Activated CD4-positive, alpha-beta T cell treated with anti-CD3 and anti-CD28 coated beads, Interleukin-2, Interleukin-4, amounts not matched to agents 100 ng/mL and 50 ng/mL, durations not matched to agents 16 hours and 8 hours (primary cell): Measurements from ENCODE around the gene CADM4.
A peak's percentile ranks its signal among the peaks of the same experiment; 100 is the strongest.
"Not testable (repeated sequence)": the region's sequence is repeated elsewhere in the genome, so short reads cannot be mapped to it uniquely, and the experiment has no call there.

Experiments
- DNase-seq: peaks from one replicate; pipeline ENCODE4 v3.0.0-alpha.2; 2020; ENCODE audit warnings: low spot score

Gene CADM4, protein sequence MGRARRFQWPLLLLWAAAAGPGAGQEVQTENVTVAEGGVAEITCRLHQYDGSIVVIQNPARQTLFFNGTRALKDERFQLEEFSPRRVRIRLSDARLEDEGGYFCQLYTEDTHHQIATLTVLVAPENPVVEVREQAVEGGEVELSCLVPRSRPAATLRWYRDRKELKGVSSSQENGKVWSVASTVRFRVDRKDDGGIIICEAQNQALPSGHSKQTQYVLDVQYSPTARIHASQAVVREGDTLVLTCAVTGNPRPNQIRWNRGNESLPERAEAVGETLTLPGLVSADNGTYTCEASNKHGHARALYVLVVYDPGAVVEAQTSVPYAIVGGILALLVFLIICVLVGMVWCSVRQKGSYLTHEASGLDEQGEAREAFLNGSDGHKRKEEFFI

GRCh38 chr19:43639519-43640423, at the start of gene CADM4:
Gene CADM4, minus strand, starts transcription at chr19:43639850. Its CDS starts 60 bp downstream, at chr19:43639790.
- no peak for DNase-seq

GRCh38 chr19:43688059-43688701, 48.5 kb upstream of the CADM4 start:
- no peak for DNase-seq

- no peak for DNase-seq
Observed at GRCh38 chr19:43687660-43687997, 48.0 kb upstream of the CADM4 start.

DNA sequence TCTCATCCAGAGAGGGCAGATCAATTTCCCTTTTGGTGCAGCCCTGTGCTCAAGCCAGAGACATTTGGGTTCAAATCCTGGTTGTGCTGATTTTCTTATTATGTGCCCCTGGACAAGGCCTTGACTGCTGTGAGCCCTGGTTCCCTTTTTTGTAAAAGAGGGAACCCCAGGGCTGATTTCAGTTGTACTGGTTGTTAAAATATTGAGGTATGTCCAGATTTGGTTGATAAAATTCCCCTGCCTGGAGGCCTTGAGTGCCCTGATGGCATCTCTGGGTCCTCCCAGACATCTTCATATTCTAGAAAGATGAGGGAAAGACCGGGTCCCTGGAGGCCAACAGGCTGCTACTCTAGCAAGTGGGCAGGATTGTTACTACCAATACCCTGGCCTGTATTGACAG, 44.7 kb upstream of the CADM4 start:
- DNase-seq, result no peak

DNA sequence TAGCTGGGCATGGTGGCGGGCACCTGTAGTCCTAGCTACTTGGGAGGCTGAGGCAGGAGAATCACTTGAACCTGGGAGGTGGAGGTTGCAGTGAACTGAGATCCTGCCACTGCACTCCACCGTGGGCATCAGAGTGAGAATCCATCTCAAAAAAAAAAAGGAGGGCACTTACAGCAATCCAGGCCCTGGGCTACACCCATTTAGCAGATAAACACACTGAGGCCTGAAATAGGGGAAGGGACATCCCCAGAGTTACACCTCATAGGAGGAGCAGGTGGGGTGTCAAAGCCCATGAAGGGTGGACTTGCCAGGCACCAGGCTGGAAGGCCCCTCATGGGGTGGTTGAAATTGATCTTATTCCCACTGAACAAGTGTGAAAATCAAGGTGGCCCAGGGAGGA, 44.3 kb upstream of the CADM4 start:
- no peak for DNase-seq

DNA sequence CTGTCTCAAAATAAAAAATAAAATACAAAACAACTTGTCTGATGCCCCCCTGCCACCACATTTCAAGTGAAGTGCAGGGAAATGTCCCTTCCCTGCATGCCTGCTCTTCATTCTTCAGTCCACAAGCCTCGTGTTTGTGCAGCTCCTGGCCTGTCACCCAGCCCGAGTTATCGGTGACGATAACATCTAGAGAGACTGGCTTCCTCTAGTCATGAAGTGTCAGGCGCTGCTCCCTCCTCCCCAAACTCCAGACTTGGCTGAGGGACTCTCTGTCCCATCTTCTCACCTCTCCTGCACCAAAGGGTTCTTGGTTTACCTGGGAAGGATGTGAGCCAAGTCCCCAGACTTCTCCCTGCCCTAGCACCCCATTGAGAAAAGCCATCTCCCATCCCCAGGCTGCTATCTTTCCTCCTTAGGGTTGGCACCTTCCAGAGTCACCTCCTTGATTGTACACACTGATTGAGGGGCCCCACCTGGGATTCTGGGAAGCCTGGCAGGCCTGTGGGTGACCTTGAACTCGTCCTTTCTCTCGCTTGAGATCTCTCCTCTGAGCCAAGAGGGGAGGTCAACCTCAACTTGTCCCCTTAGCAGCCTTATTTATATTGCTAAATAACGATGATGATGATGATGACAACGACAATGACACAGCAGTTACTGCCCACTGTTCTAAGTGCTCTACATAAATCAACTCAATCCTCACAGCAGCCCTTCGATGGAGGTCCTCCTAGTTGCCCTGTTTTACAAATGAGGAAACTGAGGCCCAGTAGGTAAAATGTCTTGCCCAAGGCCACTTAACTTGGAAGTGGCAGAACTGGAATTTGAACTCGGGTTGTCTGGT, 43.4 kb upstream of the CADM4 start:
- no peak for DNase-seq

- not testable (repeated sequence) for DNase-seq
Observed at GRCh38 chr19:43682269-43682668, 42.6 kb upstream of the CADM4 start.

DNA sequence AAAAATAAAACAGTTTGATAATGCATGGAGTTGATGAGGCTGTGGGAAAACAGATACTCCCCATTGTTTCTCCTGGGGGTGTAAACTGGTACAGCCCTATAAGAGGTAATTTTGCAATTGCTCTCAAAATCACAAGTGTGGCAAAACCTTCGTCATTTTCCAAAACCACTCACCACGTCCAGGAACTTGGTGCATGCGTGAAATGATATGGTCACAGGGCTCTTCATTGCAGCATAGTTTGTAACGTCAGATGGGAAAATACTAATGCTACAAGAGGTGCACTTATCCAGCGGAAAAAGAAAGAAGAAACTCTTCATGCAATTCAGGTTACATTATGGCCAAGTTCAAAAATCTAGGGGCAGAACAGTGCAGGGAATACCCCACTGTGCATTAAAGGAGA, 42.2 kb upstream of the CADM4 start:
- no peak for DNase-seq

- no peak for DNase-seq
Observed at GRCh38 chr19:43678512-43679261, 39.0 kb upstream of the CADM4 start.

- DNase-seq, result no peak
Observed at GRCh38 chr19:43675906-43676305, 36.3 kb upstream of the CADM4 start.

- no peak for DNase-seq
Observed at GRCh38 chr19:43675269-43675879, 35.7 kb upstream of the CADM4 start.

DNA sequence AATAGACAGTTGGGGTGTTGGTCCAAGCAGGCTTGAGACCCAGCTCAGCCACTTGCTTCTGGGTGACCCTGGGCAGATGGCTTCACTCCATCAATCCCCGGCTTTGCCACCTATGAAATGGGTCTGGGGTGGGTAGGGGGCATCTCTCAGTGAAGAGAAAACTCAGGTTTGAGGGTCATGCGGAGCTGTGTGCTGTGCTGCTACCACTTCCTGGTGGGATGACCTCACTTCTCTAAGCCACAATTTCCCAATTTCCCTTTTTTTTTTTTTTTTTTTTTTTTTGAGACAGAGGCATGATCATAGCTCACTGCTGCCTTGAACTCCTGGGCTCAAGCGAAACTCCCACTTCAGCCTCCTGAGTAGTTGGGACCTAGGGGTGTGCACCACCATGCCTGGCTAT, 34.9 kb upstream of the CADM4 start:
- no peak for DNase-seq

- DNase-seq, result no peak
Observed at GRCh38 chr19:43674183-43674582, 34.5 kb upstream of the CADM4 start.

DNA sequence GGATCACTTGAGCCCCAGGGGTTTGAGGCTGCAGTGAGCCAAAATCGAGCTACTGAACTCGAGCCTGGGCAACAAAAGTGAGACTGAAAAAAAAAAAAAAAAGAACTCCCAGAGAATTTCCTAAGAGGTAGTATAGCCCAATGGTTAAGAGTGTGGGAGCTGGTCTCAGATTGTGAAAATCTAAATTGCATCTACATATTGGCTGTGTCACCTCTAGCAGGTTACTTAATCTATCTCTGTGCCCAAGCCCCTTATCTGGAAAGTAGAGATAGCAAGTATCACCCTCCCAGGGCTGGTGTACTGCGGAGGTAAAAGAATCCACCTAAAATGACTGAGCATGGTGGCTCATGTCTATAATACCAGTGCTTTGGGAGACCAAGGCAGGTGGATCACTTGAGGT, 34.0 kb upstream of the CADM4 start:
- no peak for DNase-seq

DNA sequence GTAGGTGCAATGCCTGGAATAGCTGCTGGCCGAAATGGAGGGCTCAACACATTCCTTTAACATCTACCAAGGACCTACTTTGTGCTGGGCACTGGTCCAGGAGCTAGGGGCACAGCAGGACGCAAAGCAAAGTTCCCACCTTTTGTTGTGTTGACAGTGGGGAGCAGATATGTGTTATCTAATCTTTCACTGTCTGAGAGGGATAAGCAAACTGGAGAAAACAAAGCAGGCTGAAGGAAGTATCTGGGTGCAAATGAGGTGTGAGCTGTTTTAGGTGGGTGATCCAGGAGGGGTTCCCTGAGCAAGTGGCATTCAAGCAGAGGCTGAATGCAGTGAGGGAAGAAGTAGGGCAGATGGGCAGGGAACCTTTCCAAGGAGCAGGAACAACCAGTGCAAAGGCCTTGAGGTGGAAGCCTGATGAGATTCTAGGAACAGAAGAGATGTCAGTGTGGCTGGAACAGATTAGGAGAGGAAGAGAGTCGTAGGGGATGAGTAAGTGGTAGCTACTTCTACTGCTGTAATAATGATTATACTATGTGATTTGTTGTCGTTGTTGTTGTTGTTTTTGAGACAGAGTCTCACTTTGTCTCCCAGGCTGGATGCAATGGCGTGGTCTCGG, 32.5 kb upstream of the CADM4 start:
- no peak for DNase-seq

DNA sequence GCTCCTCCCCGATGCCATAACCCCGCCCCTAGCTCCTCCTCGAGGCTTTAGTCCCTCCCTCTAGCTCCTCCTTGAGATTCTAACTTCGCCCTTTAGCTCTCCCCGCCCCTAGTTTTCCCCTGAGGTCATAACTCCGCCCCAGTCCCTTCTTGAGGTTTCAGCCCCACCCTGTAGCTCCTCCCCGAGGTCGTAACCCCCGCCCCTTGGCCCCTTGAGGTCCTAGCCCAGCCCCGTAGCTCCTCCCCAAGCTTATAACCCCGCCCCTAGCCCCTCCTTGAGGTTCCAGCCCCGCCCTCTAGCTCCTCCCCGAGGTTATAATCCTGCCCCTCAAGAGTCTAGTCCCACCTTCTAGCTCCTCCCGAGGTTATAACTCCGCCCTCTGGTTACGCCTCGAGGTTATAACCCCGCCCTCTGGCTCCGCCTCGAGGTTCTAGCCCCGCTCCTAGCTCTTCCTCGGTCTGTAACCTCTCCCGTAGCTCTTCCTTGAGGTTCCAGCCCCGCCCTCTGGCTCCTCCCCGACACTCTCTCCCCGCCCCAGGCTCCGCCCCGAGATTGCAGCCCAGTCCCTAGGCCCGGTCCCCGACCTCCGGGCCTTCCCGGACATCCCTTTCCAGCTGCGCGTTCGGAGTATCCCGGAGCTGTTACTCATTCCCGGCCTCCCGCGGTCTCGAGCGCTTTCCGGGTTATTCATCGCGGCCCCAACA, 28.9 kb upstream of the CADM4 start:
- DNase-seq, result peak; percentile 98

GRCh38 chr19:43667876-43668405, 28.3 kb upstream of the CADM4 start:
- no peak for DNase-seq

DNA sequence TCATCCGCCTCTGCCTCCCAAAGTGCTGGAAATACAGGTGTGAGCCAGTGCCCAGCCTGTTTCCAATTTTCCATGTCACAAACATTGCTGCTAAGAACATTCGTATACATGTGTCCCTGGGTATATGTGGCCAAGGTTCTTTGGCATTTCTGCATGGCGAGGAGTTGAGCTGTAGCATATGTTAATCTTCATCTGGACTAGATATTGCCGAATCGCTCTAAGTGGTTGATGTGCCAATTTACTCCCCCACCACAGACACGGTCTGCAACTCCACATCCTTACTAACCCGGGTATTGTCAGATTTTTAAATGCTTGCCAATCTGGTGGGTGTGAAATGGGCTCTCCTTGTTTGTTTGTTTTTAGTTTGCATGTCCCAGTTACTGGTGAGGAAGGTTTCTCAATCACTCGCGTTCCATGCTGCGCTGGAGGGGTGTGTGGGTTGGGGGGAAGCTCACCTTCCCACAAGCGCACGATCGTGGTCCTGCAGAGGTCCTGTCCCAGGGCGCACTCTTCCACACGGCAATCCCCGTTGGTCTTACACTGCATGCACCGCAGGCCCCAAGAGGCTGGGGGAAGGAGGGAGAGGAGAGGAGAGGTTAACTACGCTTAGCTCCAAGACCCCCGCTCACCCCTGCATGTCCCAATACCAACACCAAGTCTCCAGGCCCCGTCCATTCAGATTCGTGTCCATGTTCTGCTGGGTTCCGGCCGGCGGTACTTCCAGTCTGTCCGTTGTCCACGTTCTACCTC, 27.7 kb upstream of the CADM4 start:
- DNase-seq, result no peak

- DNase-seq, result peak; percentile 34
Observed at GRCh38 chr19:43664018-43664417, 24.4 kb upstream of the CADM4 start.
